Psoas muscle (tissue), 8 donors: ENCODE data around the gene ATP6V0A4. TPM values are rescaled to one million over a fixed set of nuclear protein-coding genes. Genes with fewer than 3 reads are reported as not detected.

Experiments used
- ATAC-seq, 4 donors: fragments of 200-7000 bp; cut with Tn5 transposase; one replicate each; pipeline ENCODE4 v1.9.1; 2020; ENCODE audit warnings: moderate library complexity in 3 of 4, mild to moderate bottlenecking in 2 of 4
- DNase-seq, 2 donors: peaks; one replicate each; pipeline ENCODE4 v3.0.0-alpha.2; 2020
- H3K27ac ChIP-seq: fragments of 200-600 bp; one replicate; pipeline ENCODE4 v1.8.0; 2022
- H3K27me3 ChIP-seq, 3 donors: fragments of 200-600 bp in 1 of 3; one replicate each; pipeline versions ENCODE4 v1.6.1 to v1.8.0; 2013 to 2022; ENCODE audit warnings: low read length in 2 of 3, mild to moderate bottlenecking in 2 of 3, moderate library complexity in 1 of 3; ENCODE audit not compliant: insufficient read depth in 3 of 3
- H3K36me3 ChIP-seq, 2 donors: fragments of 200-600 bp in 1 of 2; one replicate each; pipeline versions ENCODE4 v1.6.1 to v1.8.0; 2013 to 2022; ENCODE audit warnings: low read depth in 1 of 2, mild to moderate bottlenecking in 1 of 2, moderate library complexity in 1 of 2; ENCODE audit not compliant: insufficient read depth in 1 of 2
- H3K4me1 ChIP-seq: fragments of 200-600 bp; one replicate; pipeline ENCODE4 v1.8.0; 2022
- H3K4me3 ChIP-seq: fragments of 200-600 bp; one replicate; pipeline ENCODE4 v1.8.0; 2022; ENCODE audit warnings: mild to moderate bottlenecking
- H3K9me3 ChIP-seq: fragments of 200-600 bp; one replicate; pipeline ENCODE4 v1.8.0; 2022
- CTCF ChIP-seq: fragments of 200-600 bp; IDR thresholded peaks from one replicate; pipeline ENCODE4 v1.8.0; 2022; ENCODE audit warnings: antibody characterized with exemption
- WGBS, 3 donors: extraction: QIAGEN DNeasy Blood & Tissue Kit; methylation state at CpG; one replicate each; pipeline versions ENCODE4 v1.1.6 to v1.1.7; 2013; 5-methylcytosine and 5-hydroxymethylcytosine counted together
- intact Hi-C, 2 donors: fragments of 100-400 bp; cut with DNase I; formaldehyde crosslinking; loops; one replicate each; pipeline versions ENCODE4 v1.11.0 to v1.14.2; 2022
- polyA plus RNA-seq, 3 donors: library from polyadenylated mRNA; stranded (reverse); fragments of 200-250 nt; gene quantifications; one replicate each; pipeline ENCODE4 v1.2.3, GENCODE V29; 2013
- total RNA-seq, 4 donors: library from RNA; stranded (reverse); fragmentation: NEBNext Ultra II Directional in 2 of 4; extraction: Animal tissue kit (Norgen Biotek cat#: 25700) in 2 of 4; gene quantifications; one replicate each; pipeline versions ENCODE4 v1.2.1 to v1.2.4, GENCODE V29; 2021 to 2023
- donor health status: healthy with polysubstance abuse.
- donor health status: DM: no; HTN: no; CAD: no; lungs with moderate emphysema.
- donor health status: Bipolar disorder and iron deficiency.
- donor health status: healthy.
- donor health status: DM: yes; HTN: yes; CAD: no.
- donor health status: DM: no; HTN: no; CAD: no.
- donor health status: DM: no; HTN: no; CAD: no.
- donor health status: DM: yes; HTN: yes; CAD: no.

Gene ATP6V0A4
- total and polyA plus RNA-seq, 7 donors = 0.44 TPM; not detected in 6

DNA sequence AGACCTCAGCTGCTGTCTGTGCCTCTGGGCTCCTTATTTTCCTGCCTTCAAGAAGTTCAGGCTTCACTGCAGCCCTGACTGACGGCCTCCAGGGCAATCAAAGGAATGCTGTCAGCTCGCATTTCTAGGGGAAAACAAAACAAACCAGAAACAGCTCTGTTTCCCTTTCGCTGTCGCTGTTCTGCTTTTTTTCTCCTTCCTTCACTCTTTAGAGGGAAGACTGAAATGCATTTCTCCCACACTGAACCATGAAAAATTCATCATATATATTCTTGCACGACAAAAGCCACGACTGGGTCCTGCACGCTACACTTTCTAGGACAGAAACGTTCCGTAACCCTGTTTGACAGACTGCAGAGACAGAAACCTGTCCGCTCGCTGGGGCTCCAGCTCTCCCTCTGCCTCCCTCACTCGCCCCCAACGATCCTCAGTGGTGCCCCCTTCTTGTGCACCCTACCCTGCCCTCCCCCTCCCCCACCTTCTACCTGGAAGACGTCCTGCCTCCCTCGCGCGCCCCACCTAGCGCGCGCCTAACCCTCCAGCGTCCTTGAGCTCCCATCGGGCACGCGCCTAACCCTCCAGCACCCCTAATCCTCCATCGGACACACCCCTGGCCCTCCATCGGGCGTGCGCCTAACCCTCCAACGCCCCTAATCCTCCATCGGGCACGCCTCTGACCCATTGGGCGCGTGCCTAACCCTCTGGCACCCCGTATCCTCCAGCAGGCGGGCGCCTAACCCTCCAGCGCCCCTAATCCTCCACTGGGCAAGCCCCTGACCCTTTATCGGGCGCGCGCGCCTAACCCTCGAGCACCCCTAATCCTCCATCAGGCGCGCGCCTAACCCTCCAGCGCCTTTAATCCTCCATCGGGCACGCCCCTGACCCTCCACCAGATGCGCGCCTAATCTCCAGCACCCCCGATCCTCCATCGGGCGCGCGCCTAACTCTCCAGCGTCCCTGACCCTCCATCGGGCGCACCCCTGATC lies 134.0 kb downstream of the ATP6V0A4 start:
- TF ChIP-seq CTCF = no peak
- H3K9me3 ChIP-seq = no peaks in the 10 kb centered on the region
- peaks cover 0 to 27% (median 3%) of the 10 kb centered on the region in 3 donors for H3K27me3 ChIP-seq
- H3K4me1 ChIP-seq = no peaks in the 10 kb centered on the region
- intact Hi-C loops = no loop called here
- no peaks in the 10 kb centered on the region for H3K36me3 ChIP-seq
- 30 to 38% (median 30%) methylated on average over 59 of the region's 59 CpGs for WGBS, 3 donors
- DNase-seq (peak in 1 of 2 donors; percentile 51), ATAC-seq (no peak)
- no peak overlapping the region for H3K27ac ChIP-seq
- H3K4me3 ChIP-seq = peak overlapping the region; percentile 47

- Histone ChIP-seq H3K27ac (no peak overlapping the region), H3K9me3 (no peaks in the 10 kb centered on the region), H3K27me3 (peaks cover 0 to 26% (median 3%) of the 10 kb centered on the region in 3 donors), H3K36me3 (no peaks in the 10 kb centered on the region), H3K4me3 (no peak overlapping the region), H3K4me1 (no peaks in the 10 kb centered on the region)
- ATAC-seq (no peak), DNase-seq (no peak)
- intact Hi-C loops = no loop called here
- WGBS, 3 donors = 65 to 76% (median 72%) methylated on average over 6 of the region's 6 CpGs
- no peak for TF ChIP-seq CTCF
These were observed 135.0 kb downstream of the ATP6V0A4 start for GRCh38 chr7:138662991-138663320.

GRCh38 chr7:138662076-138662990 lies 135.7 kb downstream of the ATP6V0A4 start:
- intact Hi-C loops = no loop called here
- no peak for ATAC-seq
- Histone ChIP-seq H3K27ac (no peak overlapping the region), H3K4me3 (no peak overlapping the region), H3K36me3 (no peaks in the 10 kb centered on the region), H3K27me3 (peaks cover 0 to 20% (median 3%) of the 10 kb centered on the region in 3 donors), H3K4me1 (no peaks in the 10 kb centered on the region), H3K9me3 (no peaks in the 10 kb centered on the region)
- no peak for DNase-seq
- no peak for TF ChIP-seq CTCF
- WGBS, 3 donors = 69 to 77% (median 71%) methylated on average over 5 of the region's 5 CpGs

DNA sequence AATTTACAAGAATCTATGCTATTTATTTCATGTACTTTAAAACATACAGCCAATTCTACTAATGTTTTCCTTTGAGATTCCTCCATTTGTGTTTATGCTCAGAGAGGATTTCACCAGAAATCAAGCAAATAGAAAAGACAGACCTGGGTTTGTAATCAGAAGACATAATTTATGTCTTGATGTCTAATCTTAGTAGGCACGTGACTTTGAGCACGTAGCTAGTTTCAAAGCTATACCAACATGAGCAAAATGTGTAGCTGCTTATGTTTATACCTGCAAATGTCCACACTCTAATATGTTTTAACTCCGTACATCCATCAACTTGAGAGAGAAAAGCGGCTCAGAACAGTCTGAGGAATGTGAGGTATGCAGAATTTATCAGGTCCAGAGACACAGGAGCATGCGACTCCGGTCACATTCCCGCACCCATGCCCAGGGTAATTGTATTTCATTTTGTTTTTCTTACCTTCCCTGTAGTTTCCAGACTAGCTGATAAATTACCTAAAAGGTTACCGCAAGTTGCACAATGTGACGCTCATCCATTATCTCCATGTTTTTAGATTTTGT lies 136.8 kb downstream of the ATP6V0A4 start:
- Histone ChIP-seq H3K27me3 (peaks cover 0 to 13% (median 0%) of the 10 kb centered on the region in 3 donors), H3K4me3 (no peak overlapping the region), H3K4me1 (no peaks in the 10 kb centered on the region), H3K9me3 (no peaks in the 10 kb centered on the region), H3K36me3 (no peaks in the 10 kb centered on the region), H3K27ac (no peak overlapping the region)
- WGBS, 3 donors = 57 to 60% (median 59%) methylated on average over 9 of the region's 9 CpGs
- intact Hi-C loops = no loop called here
- DNase-seq (no peak), ATAC-seq (no peak)
- no peak for TF ChIP-seq CTCF
